Calu3 (cell line): ENCODE data around the gene UBQLN4. TPM values are rescaled to one million over a fixed set of nuclear protein-coding genes. Genes with fewer than 3 reads are reported as not detected.

Source experiments
- BruUV-seq: library from RNA; stranded (reverse); fragments of 400-500 nt; replicated peaks from 2 replicates; lab custom pipeline; 2021; lab: Mats Ljungman, UMichigan
- CTCF ChIA-PET: fragments of 300-600 bp; sonication (Branson Sonifier 250); formaldehyde crosslinking; loops from one replicate; lab custom pipeline; 2022; ENCODE audit warnings: antibody characterized with exemption; lab: Charles Lee
- DNase-seq: peaks from one replicate; pipeline ENCODE4 v3.0.0; 2022
- H3K27ac Mint-ChIP-seq: one replicate; pipeline ENCODE4 v1.8.0; 2022; ENCODE audit warnings: mixed read lengths; ENCODE audit not compliant: unreplicated experiment
- H3K27me3 Mint-ChIP-seq: one replicate; pipeline ENCODE4 v1.8.0; 2022; ENCODE audit warnings: mixed read lengths; ENCODE audit not compliant: unreplicated experiment
- H3K36me3 Mint-ChIP-seq: one replicate; pipeline ENCODE4 v1.8.0; 2022; ENCODE audit warnings: mild to moderate bottlenecking, moderate library complexity, mixed read lengths; ENCODE audit not compliant: insufficient read depth, unreplicated experiment
- H3K4me1 Mint-ChIP-seq: one replicate; pipeline ENCODE4 v1.8.0; 2022; ENCODE audit warnings: mild to moderate bottlenecking, low read depth, mixed read lengths; ENCODE audit not compliant: unreplicated experiment
- H3K4me3 Mint-ChIP-seq: one replicate; pipeline ENCODE4 v1.8.0; 2022; ENCODE audit warnings: mild to moderate bottlenecking, low read depth, moderate library complexity, mixed read lengths; ENCODE audit not compliant: unreplicated experiment
- H3K9me3 Mint-ChIP-seq: one replicate; pipeline ENCODE4 v1.8.0; 2022; ENCODE audit warnings: low read depth, mixed read lengths; ENCODE audit not compliant: unreplicated experiment
- intact Hi-C: fragments of 100-400 bp; cut with micrococcal nuclease; formaldehyde crosslinking; loops from one replicate; pipeline ENCODE4 v1.10.0; 2022; ENCODE audit not compliant: unreplicated experiment
- total RNA-seq: library from RNA; stranded (reverse); gene quantifications from 2 replicates; pipeline ENCODE4 v1.2.3, GENCODE V29; 2022
- TF ChIP-seq, protein P1 (sequence below): fragments of 200-600 bp; IDR thresholded peaks from one replicate; pipeline ENCODE4 v1.8.0; 2022; ENCODE audit warnings: antibody characterized with exemption; ENCODE audit not compliant: unreplicated experiment

Gene UBQLN4
- total RNA-seq, 1 experiment from 2014 or later: 77.3 TPM

- Mint-ChIP-seq H3K9me3 (no peaks in the 10 kb centered on the region), H3K4me3 (no peak overlapping the region), H3K36me3 (no peaks in the 10 kb centered on the region), H3K27me3 (no peaks in the 10 kb centered on the region), H3K4me1 (peaks cover 3% of the 10 kb centered on the region), H3K27ac (no peak overlapping the region)
- DNase-seq: no peak
- BruUV-seq: no TSS peak
- TF ChIP-seq, protein P1, sequence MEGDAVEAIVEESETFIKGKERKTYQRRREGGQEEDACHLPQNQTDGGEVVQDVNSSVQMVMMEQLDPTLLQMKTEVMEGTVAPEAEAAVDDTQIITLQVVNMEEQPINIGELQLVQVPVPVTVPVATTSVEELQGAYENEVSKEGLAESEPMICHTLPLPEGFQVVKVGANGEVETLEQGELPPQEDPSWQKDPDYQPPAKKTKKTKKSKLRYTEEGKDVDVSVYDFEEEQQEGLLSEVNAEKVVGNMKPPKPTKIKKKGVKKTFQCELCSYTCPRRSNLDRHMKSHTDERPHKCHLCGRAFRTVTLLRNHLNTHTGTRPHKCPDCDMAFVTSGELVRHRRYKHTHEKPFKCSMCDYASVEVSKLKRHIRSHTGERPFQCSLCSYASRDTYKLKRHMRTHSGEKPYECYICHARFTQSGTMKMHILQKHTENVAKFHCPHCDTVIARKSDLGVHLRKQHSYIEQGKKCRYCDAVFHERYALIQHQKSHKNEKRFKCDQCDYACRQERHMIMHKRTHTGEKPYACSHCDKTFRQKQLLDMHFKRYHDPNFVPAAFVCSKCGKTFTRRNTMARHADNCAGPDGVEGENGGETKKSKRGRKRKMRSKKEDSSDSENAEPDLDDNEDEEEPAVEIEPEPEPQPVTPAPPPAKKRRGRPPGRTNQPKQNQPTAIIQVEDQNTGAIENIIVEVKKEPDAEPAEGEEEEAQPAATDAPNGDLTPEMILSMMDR: no peak
- CTCF ChIA-PET: no interaction called here
- intact Hi-C loops: no loop called here
Measured at GRCh38 chr1:155996166-155996565, 57.4 kb downstream of the UBQLN4 start.

DNA sequence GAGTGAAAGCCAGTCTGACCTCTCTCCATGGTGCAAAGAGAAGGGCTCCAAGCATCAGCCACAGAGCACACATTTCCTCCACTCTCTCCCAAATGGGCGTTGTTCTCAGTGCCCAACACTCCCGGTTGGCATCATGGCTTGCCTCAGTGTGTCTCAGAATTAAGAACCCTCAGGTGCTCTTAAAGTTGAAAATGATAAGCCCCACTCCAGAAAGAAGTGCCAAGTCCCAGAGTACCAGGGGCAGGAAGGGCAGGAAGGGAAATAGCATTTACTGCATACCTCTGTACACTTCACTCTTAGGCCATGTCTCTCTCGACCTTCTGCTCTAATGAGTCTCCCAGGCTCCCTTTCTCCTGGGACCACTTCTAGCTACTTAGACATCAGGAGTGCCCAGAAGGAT is 60.0 kb downstream of the UBQLN4 start:
- H3K4me3 Mint-ChIP-seq: no peak overlapping the region
- H3K36me3 Mint-ChIP-seq: no peaks in the 10 kb centered on the region
- H3K27ac Mint-ChIP-seq: no peak overlapping the region
- peaks cover 7% of the 10 kb centered on the region for H3K4me1 Mint-ChIP-seq
- H3K9me3 Mint-ChIP-seq: no peaks in the 10 kb centered on the region
- DNase-seq: no peak
- CTCF ChIA-PET: no interaction called here
- H3K27me3 Mint-ChIP-seq: no peaks in the 10 kb centered on the region
- BruUV-seq: no TSS peak
- intact Hi-C loops: no loop called here
- TF ChIP-seq, protein P1: no peak

GRCh38 chr1:155990005-155990739 is 63.4 kb downstream of the UBQLN4 start:
- CTCF ChIA-PET: interaction anchor here (0.5 to 2.8 kb wide), 11 partner anchors 11 to 97 kb away, joined by 3 to 39 read pairs (median 4); partner anchors contain the start of gene ARHGEF2
- peaks cover 9% of the 10 kb centered on the region for H3K4me1 Mint-ChIP-seq
- TF ChIP-seq, protein P1: no peak
- DNase-seq: no peak
- no peaks in the 10 kb centered on the region for H3K36me3 Mint-ChIP-seq
- no peaks in the 10 kb centered on the region for H3K27me3 Mint-ChIP-seq
- peaks cover 4% of the 10 kb centered on the region for H3K9me3 Mint-ChIP-seq
- no peak overlapping the region for H3K27ac Mint-ChIP-seq
- no peak overlapping the region for H3K4me3 Mint-ChIP-seq
- intact Hi-C loops: no loop called here
- BruUV-seq: no TSS peak

- no TSS peak for BruUV-seq
- H3K27me3 Mint-ChIP-seq: no peaks in the 10 kb centered on the region
- CTCF ChIA-PET: interaction anchor here (0.5 to 2.8 kb wide), 11 partner anchors 11 to 96 kb away, joined by 3 to 39 read pairs (median 4); partner anchors contain the start of gene ARHGEF2
- H3K27ac Mint-ChIP-seq: no peak overlapping the region
- peaks cover 13% of the 10 kb centered on the region for H3K4me1 Mint-ChIP-seq
- intact Hi-C loops: loop anchor here (1.0 to 2.0 kb wide), 2 partner anchors 27 to 51 kb away; no protein-coding TSS in a partner anchor
- peak; percentile 83 for DNase-seq
- no peak overlapping the region for H3K4me3 Mint-ChIP-seq
- H3K9me3 Mint-ChIP-seq: peaks cover 4% of the 10 kb centered on the region
- no peaks in the 10 kb centered on the region for H3K36me3 Mint-ChIP-seq
- TF ChIP-seq, protein P1: peak; percentile 99
Measured at GRCh38 chr1:155989242-155990004, 64.2 kb downstream of the UBQLN4 start.

Other genes starting within 250 kb of the UBQLN4 start
- gene GON4L, start 196.6 kb downstream of the UBQLN4 start, total RNA-seq: 64.7 and 67.1 TPM in 2 replicates
- gene SYT11, start 194.2 kb downstream of the UBQLN4 start, total RNA-seq: 0.98 and 1.0 TPM in 2 replicates
- 34.4 and 34.7 TPM in 2 replicates for gene RIT1, start 142.4 kb downstream of the UBQLN4 start, total RNA-seq
- 99.3 and 107 TPM in 2 replicates for gene KHDC4, start 119.4 kb downstream of the UBQLN4 start, total RNA-seq
- gene RXFP4, start 112.2 kb downstream of the UBQLN4 start, total RNA-seq: not detected in 2 replicates
- 69.2 and 97.6 TPM in 2 replicates for gene ARHGEF2, start 75.3 kb downstream of the UBQLN4 start, total RNA-seq
- 215 and 246 TPM in 2 replicates for gene SSR2, start 32.8 kb downstream of the UBQLN4 start, total RNA-seq
- 69.8 and 69.9 TPM in 2 replicates for gene LAMTOR2, start 984 bp upstream of the UBQLN4 start, total RNA-seq
- 182 and 189 TPM in 2 replicates for gene RAB25, start 7.4 kb upstream of the UBQLN4 start, total RNA-seq
- gene MEX3A, start 28.7 kb upstream of the UBQLN4 start, total RNA-seq: 3.3 and 5.0 TPM in 2 replicates
- gene LMNA, start 60.9 kb upstream of the UBQLN4 start, total RNA-seq: 499 and 514 TPM in 2 replicates
- 6.9 and 7.2 TPM in 2 replicates for gene SEMA4A, start 99.8 kb upstream of the UBQLN4 start, total RNA-seq
- gene SLC25A44, start 140.3 kb upstream of the UBQLN4 start, total RNA-seq: 28.2 and 32.5 TPM in 2 replicates
- gene PMF1, start 159.2 kb upstream of the UBQLN4 start, total RNA-seq: 57.3 and 59.0 TPM in 2 replicates
- gene BGLAP, start 188.4 kb upstream of the UBQLN4 start, total RNA-seq: 2.0 and 2.6 TPM in 2 replicates
- 20.4 and 21.2 TPM in 2 replicates for gene PAQR6, start 194.3 kb upstream of the UBQLN4 start, total RNA-seq
- 117 and 118 TPM in 2 replicates for gene SMG5, start 229.0 kb upstream of the UBQLN4 start, total RNA-seq
- gene TMEM79, start 230.5 kb upstream of the UBQLN4 start, total RNA-seq: 12.8 and 12.9 TPM in 2 replicates
- gene GLMP, start 241.9 kb upstream of the UBQLN4 start, total RNA-seq: 31.0 and 39.7 TPM in 2 replicates
- 0.81 and 1.5 TPM in 2 replicates for gene VHLL, start 245.5 kb upstream of the UBQLN4 start, total RNA-seq